Retinal pigment epithelial cell (primary cell): Measurements from ENCODE around the gene OR8D2.

Experiments used
- DNase-seq: peaks from one replicate; pipeline ENCODE4 v3.0.0-alpha.2; 2010; ENCODE audit warnings: low read depth
- H3K4me3 ChIP-seq: 2 replicates; pipeline ENCODE4 v1.5.1; 2011; ENCODE audit warnings: mild to moderate bottlenecking, low read length, control low read depth, moderate library complexity
- CTCF ChIP-seq: conservative IDR thresholded peaks from 2 replicates; pipeline ENCODE4 v1.5.1; 2011; ENCODE audit warnings: low read depth, low read length, control low read depth, inconsistent platforms

Gene OR8D2

GRCh38 chr11:124320097-124320496 lies at the start of gene OR8D2:
TSS of gene OR8D2 (minus strand) at chr11:124320197. CDS start at chr11:124320197, 0 bp downstream.
- no peak for DNase-seq
- no peak within 1 kb of the TSS for H3K4me3 ChIP-seq
- TF ChIP-seq CTCF: no peak

GRCh38 chr11:124359566-124359965 lies 39.6 kb upstream of the OR8D2 start:
- TF ChIP-seq CTCF: no peak
- no peak for DNase-seq
- H3K4me3 ChIP-seq: no peak overlapping the region

GRCh38 chr11:124346311-124346955 lies 26.4 kb upstream of the OR8D2 start:
- H3K4me3 ChIP-seq: no peak overlapping the region
- TF ChIP-seq CTCF: no peak
- DNase-seq: no peak

- DNase-seq: no peak
- H3K4me3 ChIP-seq: no peak overlapping the region
- TF ChIP-seq CTCF: no peak
These were observed 24.3 kb upstream of the OR8D2 start for GRCh38 chr11:124344346-124344745.

GRCh38 chr11:124340142-124340447 lies 20.1 kb upstream of the OR8D2 start:
- DNase-seq: no peak
- no peak overlapping the region for H3K4me3 ChIP-seq
- no peak for TF ChIP-seq CTCF

- TF ChIP-seq CTCF: no peak
- no peak overlapping the region for H3K4me3 ChIP-seq
- no peak for DNase-seq
These were observed 19.6 kb upstream of the OR8D2 start for GRCh38 chr11:124339396-124340141.

- H3K4me3 ChIP-seq: no peak overlapping the region
- no peak for TF ChIP-seq CTCF
- no peak for DNase-seq
These were observed 11.9 kb upstream of the OR8D2 start for GRCh38 chr11:124331873-124332272.
